OCI-LY1 (cell line): ENCODE data around the gene FAM89B.

Source experiments
- H2AFZ ChIP-seq: fragments of 200-600 bp; sonication (generic), shearing (Covaris generic); 2 replicates; pipeline ENCODE4 v1.6.0; 2014; ENCODE audit warnings: antibody characterized with exemption, mild to moderate bottlenecking, low read length
- H3F3A ChIP-seq: fragments of 200-600 bp; sonication (generic), shearing (Covaris generic); 2 replicates; pipeline ENCODE4 v1.6.0; 2014; ENCODE audit warnings: mild to moderate bottlenecking, antibody characterized with exemption, low read length, moderate library complexity; ENCODE audit not compliant: insufficient read depth
- H3K27ac ChIP-seq: fragments of 200-600 bp; sonication (generic); 2 replicates; pipeline ENCODE4 v1.5.1; 2014; ENCODE audit warnings: low read length, mixed run types, mild to moderate bottlenecking, low read depth; ENCODE audit not compliant: poor library complexity, severe bottlenecking
- H3K27me3 ChIP-seq: fragments of 200-600 bp; sonication (generic); 2 replicates; pipeline ENCODE4 v1.6.0; 2014; ENCODE audit warnings: antibody characterized with exemption, mild to moderate bottlenecking, low read length, moderate library complexity; ENCODE audit not compliant: insufficient read depth
- H3K36me3 ChIP-seq: fragments of 200-600 bp; sonication (generic); 2 replicates; pipeline ENCODE4 v1.6.1; 2014; ENCODE audit warnings: mild to moderate bottlenecking, antibody characterized with exemption, low read length, moderate library complexity, mixed read lengths; ENCODE audit not compliant: insufficient read depth
- H3K4me1 ChIP-seq: fragments of 200-600 bp; sonication (generic); 2 replicates; pipeline ENCODE4 v1.5.1; 2014; ENCODE audit warnings: mild to moderate bottlenecking, low read length, moderate library complexity; ENCODE audit not compliant: insufficient read depth, severe bottlenecking
- H3K4me2 ChIP-seq: fragments of 200-600 bp; sonication (generic), shearing (Covaris generic); 2 replicates; pipeline ENCODE4 v1.6.1; 2014; ENCODE audit warnings: low read length
- H3K4me3 ChIP-seq: fragments of 200-600 bp; sonication (generic); 2 replicates; pipeline ENCODE4 v1.5.1; 2014; ENCODE audit warnings: low read length, low read depth, mild to moderate bottlenecking, mixed read lengths; ENCODE audit not compliant: poor library complexity, severe bottlenecking
- H3K79me2 ChIP-seq: fragments of 200-600 bp; shearing (Covaris generic); 2 replicates; pipeline ENCODE4 v1.6.1; 2016; ENCODE audit warnings: mixed run types, low read length, mixed read lengths; ENCODE audit not compliant: insufficient read depth
- H3K9ac ChIP-seq: fragments of 200-600 bp; sonication (generic), shearing (Covaris generic); 2 replicates; pipeline ENCODE4 v1.6.1; 2014; ENCODE audit warnings: mild to moderate bottlenecking, low read length, mixed read lengths
- H3K9me2 ChIP-seq: fragments of 200-600 bp; sonication (generic), shearing (Covaris generic); 2 replicates; pipeline ENCODE4 v1.6.1; 2014; ENCODE audit warnings: low read depth, mild to moderate bottlenecking, low read length, mixed read lengths
- H3K9me3 ChIP-seq: fragments of 200-600 bp; shearing (Covaris generic); 2 replicates; pipeline ENCODE4 v1.6.1; 2014; ENCODE audit warnings: low read length, mixed read lengths
- H4K20me1 ChIP-seq: fragments of 200-600 bp; sonication (generic), shearing (Covaris generic); 2 replicates; pipeline ENCODE4 v1.6.0; 2016; ENCODE audit warnings: mild to moderate bottlenecking, low read length; ENCODE audit not compliant: insufficient read depth
- CTCF ChIP-seq: fragments of 200-600 bp; sonication (generic), shearing (Covaris generic); IDR thresholded peaks from 2 replicates; pipeline ENCODE4 v1.5.1; 2017; ENCODE audit warnings: mild to moderate bottlenecking, antibody characterized with exemption, low read length, moderate library complexity, mixed read lengths
- EZH2 ChIP-seq: fragments of 200-600 bp; sonication (generic), shearing (Covaris generic); IDR thresholded peaks from 2 replicates; pipeline ENCODE4 v1.8.0; 2017; ENCODE audit warnings: borderline replicate concordance, mixed run types, mild to moderate bottlenecking, antibody characterized with exemption, low read length, moderate library complexity, mixed read lengths

Gene FAM89B

GRCh38 chr11:65574109-65574810 is 1.9 kb downstream of the FAM89B start:
- Histone ChIP-seq H3K36me3 (no peaks in the 10 kb centered on the region; the same call in 1 of the 2 replicates), H3K4me1 (peaks cover 51% of the 10 kb centered on the region), H3K27ac (peak overlapping the region; percentile 58), H3K9me2 (no peaks in the 10 kb centered on the region), H3K4me3 (peak overlapping the region; percentile 83), H4K20me1 (no peaks in the 10 kb centered on the region), H3F3A (no peaks in the 10 kb centered on the region; the same call in 1 of the 2 replicates), H3K27me3 (0 out of 2 replicates have a peak, but pooled peaks cover 5% of the 10 kb centered on the region), H3K9me3 (no peaks in the 10 kb centered on the region), H3K79me2 (no peaks in the 10 kb centered on the region), H3K4me2 (peak overlapping the region; percentile 84), H2AFZ (no peak overlapping the region), H3K9ac (peak overlapping the region; percentile 59)
- no peak for TF ChIP-seq EZH2
- TF ChIP-seq CTCF: peak; percentile 55

- no peak for TF ChIP-seq CTCF
- no peak for TF ChIP-seq EZH2
- Histone ChIP-seq H3K9me3 (no peaks in the 10 kb centered on the region), H3K9ac (peak overlapping the region; percentile 59), H3K4me3 (peak overlapping the region; percentile 83), H3K9me2 (no peaks in the 10 kb centered on the region), H3K4me2 (peak overlapping the region; percentile 84), H3K36me3 (no peaks in the 10 kb centered on the region; the same call in 1 of the 2 replicates), H3K27ac (peak overlapping the region; percentile 35), H2AFZ (no peak overlapping the region), H3K79me2 (no peaks in the 10 kb centered on the region), H3K4me1 (peaks cover 49% of the 10 kb centered on the region), H3K27me3 (0 out of 2 replicates have a peak, but pooled peaks cover 5% of the 10 kb centered on the region), H3F3A (no peaks in the 10 kb centered on the region; the same call in 1 of the 2 replicates), H4K20me1 (no peaks in the 10 kb centered on the region)
Observed at GRCh38 chr11:65574811-65575567, 2.7 kb downstream of the FAM89B start.

GRCh38 chr11:65575568-65576231 is 3.4 kb downstream of the FAM89B start, which contains the start of gene EHBP1L1:
EHBP1L1 (plus strand) TSS chr11:65576053; CDS start chr11:65576303, 250 bp downstream.
- Histone ChIP-seq H3F3A (no peaks in the 10 kb centered on the region; the same call in 1 of the 2 replicates), H3K36me3 (no peaks in the 10 kb centered on the region; the same call in 1 of the 2 replicates), H2AFZ (no peak within 1 kb of the TSS), H3K27me3 (0 out of 2 replicates have a peak, but pooled peaks cover 5% of the 10 kb centered on the region), H3K4me1 (peaks cover 48% of the 10 kb centered on the region), H3K4me2 (peak within 1 kb of the TSS; percentile 84), H4K20me1 (no peaks in the 10 kb centered on the region), H3K79me2 (no peaks in the 10 kb centered on the region), H3K9ac (peak within 1 kb of the TSS; percentile 59; the same call in 1 of the 2 replicates), H3K9me2 (no peaks in the 10 kb centered on the region), H3K4me3 (peak within 1 kb of the TSS; percentile 83), H3K27ac (peak within 1 kb of the TSS; percentile 35), H3K9me3 (no peaks in the 10 kb centered on the region)
- no peak for TF ChIP-seq EZH2
- TF ChIP-seq CTCF: no peak
